Right ventricle myocardium superior (tissue), 1 donor: ENCODE data around the gene UPK3A. TPM values are rescaled to one million over a fixed set of nuclear protein-coding genes. Genes with fewer than 3 reads are reported as not detected.
A peak's percentile ranks its signal among the peaks of the same experiment; 100 is the strongest.

Experiments
- ATAC-seq: fragments of 200-7000 bp; cut with Tn5 transposase; one replicate; pipeline ENCODE4 v1.9.1; 2020; ENCODE audit warnings: mild to moderate bottlenecking; ENCODE audit not compliant: poor library complexity
- DNase-seq: peaks from one replicate; pipeline ENCODE4 v3.0.0-alpha.2; 2020
- intact Hi-C: fragments of 100-400 bp; cut with DNase I; formaldehyde crosslinking; loops from one replicate; pipeline ENCODE4 v1.11.2; 2022
- total RNA-seq: library from RNA; stranded (reverse); fragmentation: NEBNext Ultra II Directional; extraction: Animal tissue kit (Norgen Biotek cat#: 25700); gene quantifications from one replicate; pipeline ENCODE4 v1.2.1, GENCODE V29; 2021
- donor health status: DM: no; HTN: yes; CAD: no; lungs with severe emphysema.

Gene UPK3A
- total RNA-seq, 1 donor from 2014 or later, result 0.65 TPM

GRCh38 chr22:45298934-45299505 is 14.3 kb downstream of the UPK3A start:
- ATAC-seq (no peak), DNase-seq (no peak)
- intact Hi-C loops, result no loop called here

- intact Hi-C loops, result no loop called here
- ATAC-seq (no peak), DNase-seq (no peak)
These were observed 18.0 kb downstream of the UPK3A start for GRCh38 chr22:45302751-45303150.

DNA sequence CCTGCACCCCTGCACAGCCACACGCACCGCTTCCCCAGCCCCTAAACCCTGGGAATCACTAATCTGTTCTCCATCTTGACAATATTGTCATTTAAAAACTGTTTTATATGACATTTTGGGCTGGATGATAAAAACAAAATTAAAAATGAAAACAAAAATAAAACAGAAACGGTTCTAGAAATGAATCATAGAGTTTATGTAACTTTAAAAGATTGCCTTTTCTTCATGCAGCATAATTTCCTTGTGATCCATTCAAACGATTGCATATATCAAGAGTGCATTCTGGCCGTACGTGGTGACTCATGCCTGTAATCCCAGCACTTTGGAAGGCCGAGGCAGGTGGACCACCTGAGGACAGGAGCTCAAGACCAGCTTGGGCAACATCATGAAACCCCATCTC is 18.4 kb downstream of the UPK3A start:
- intact Hi-C loops, result no loop called here
- DNase-seq, result no peak
- no peak for ATAC-seq

- DNase-seq (no peak), ATAC-seq (no peak)
- intact Hi-C loops, result no loop called here
These were observed 20.2 kb downstream of the UPK3A start for GRCh38 chr22:45304971-45305370.

DNA sequence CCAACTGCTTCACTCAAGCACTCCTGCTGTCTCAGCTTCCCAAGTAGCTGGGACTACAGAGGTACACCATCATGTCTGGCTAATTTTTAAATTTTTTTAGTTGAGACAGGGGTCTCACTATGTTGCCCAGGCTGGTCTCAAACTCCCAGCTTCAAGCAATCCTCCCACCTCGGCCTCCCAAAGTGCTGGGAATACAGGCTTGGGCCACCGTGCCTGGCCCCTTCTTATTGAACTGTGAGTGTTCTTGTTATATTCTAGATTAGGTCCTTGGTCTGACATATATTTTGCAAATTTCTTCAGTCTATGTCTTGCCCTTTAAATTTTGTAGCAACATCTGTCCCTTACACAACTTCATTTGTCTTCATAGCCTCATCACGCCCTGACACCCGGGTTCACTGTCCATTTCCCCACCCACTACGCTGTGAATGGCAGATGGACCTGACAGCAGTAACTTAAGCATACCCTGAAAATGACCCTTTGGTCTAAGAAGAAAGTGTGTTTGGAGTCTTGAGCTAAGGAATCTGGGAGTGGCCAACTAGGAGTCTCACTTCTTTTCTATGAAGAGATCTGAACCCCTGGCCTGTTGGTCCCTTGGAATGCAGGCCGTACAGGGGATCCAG is 20.8 kb downstream of the UPK3A start:
- no peak for ATAC-seq
- intact Hi-C loops, result no loop called here

DNA sequence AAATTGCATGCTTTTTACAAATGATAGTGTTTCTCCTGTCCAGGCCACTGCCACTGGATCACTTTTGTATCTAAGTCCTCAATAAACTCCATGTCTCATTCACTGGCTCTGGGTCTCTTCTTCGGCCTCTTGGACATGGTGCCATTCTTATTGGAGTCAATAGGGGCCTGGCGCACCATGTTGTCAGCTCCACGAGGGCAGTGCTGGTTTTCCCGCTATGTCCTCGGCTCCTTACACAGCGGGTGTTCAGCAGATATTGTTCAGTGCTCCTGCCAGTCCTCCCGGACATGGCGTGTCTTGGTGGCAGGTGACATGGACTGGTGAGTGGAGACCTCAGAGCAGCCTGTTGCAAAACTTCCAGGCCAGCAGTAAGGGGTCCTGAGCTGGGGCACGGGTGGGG is 21.4 kb downstream of the UPK3A start:
- ATAC-seq (no peak), DNase-seq (no peak)
- intact Hi-C loops, result no loop called here

More for the DNA sequence above, 20.8 kb downstream of the UPK3A start:
- no peak for DNase-seq

- no peak for ATAC-seq
These were observed 23.7 kb downstream of the UPK3A start for GRCh38 chr22:45308391-45308956.

DNA sequence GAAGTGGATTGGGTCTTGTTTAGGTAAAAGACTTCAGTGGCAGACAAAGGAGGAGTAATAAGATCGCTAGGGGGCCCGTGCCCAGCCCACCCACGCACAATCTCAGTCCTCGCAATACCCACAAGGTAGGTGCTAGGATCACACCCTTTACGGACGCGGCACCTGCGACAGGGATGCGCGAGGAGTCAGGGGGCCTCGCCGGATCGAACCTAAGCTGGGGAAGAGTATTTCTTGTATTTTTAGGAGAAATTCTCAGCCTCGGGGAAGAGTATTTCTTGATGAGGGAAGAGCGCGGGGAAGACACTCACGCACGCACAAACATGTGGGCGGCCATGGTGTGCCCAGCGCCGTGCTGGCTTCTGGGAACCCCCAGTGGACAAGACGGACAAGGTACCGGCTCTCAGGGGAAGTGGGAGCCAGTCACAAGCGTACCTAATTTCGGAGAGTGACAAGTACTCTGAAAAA is 24.2 kb downstream of the UPK3A start:
- ATAC-seq, result no peak
- peak; percentile 54 for DNase-seq
- intact Hi-C loops, result no loop called here

More at GRCh38 chr22:45308391-45308956, 23.7 kb downstream of the UPK3A start:
- intact Hi-C loops, result no loop called here
- DNase-seq, result no peak

GRCh38 chr22:45309422-45310227 is 24.9 kb downstream of the UPK3A start, which contains the start of gene FAM118A:
FAM118A (plus strand) TSS chr22:45309934; CDS start chr22:45322380, 12,446 bp downstream.
- peak; percentile 95 for DNase-seq
- ATAC-seq, result peak; percentile 97
- intact Hi-C loops, result no loop called here

DNA sequence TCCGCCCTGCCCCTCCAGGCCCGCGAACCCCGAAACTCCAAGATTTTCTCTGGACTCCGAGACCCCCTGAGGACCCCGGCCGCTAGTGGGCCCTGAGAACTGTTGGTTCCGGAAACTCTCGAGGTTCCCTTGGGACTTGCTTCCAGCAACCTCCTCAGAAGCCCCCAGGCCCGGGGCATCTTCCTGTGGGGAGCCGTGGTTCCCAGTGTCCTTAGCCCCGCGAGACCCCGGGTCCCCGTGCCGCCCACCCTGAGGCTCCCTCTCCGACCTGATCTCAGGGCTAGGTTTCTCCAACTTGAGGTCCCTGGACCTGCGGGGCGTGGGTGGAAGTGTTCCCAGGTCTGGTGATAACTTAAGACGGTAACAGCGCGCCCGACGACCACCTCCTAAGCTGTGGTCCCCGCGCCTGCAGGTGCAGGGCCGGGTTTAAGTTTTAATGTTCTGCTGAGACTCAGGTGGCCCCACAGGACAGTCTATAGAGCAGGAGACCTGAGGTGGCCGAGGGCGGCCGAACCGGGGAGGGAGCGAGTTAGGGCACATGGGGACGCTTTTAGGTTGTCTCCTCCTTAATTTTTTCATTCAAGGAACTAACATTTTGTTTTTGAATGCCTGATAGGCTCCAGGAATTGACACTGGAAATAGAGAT is 25.7 kb downstream of the UPK3A start:
- intact Hi-C loops, result no loop called here
- no peak for ATAC-seq

GRCh38 chr22:45310977-45311531 is 26.3 kb downstream of the UPK3A start:
- no peak for DNase-seq

More for the DNA sequence above, 25.7 kb downstream of the UPK3A start:
- DNase-seq, result no peak

DNA sequence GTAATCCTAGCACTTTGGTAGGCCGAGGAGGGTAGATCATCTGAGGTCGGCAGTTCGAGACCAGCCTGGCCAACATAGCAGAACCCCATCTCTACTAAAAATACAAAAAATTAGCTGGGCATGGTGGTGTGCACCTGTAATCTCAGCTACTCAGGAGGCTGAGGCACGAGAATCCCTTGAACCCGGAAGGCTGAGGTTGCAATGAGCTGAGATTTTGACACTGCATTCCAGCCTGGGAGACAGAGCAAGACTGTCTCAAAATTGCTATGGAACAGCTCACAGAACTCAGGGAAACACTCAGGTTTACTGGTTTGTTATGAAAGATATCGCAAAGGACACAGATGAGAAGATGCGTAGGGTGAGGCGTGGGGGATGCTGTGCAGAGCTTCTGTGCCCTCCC is 27.7 kb downstream of the UPK3A start:
- no peak for ATAC-seq
- DNase-seq, result no peak
- intact Hi-C loops, result no loop called here

More at GRCh38 chr22:45310977-45311531, 26.3 kb downstream of the UPK3A start:
- intact Hi-C loops, result no loop called here
- no peak for ATAC-seq

GRCh38 chr22:45312856-45313255 is 28.1 kb downstream of the UPK3A start:
- intact Hi-C loops, result no loop called here
- ATAC-seq, result no peak

DNA sequence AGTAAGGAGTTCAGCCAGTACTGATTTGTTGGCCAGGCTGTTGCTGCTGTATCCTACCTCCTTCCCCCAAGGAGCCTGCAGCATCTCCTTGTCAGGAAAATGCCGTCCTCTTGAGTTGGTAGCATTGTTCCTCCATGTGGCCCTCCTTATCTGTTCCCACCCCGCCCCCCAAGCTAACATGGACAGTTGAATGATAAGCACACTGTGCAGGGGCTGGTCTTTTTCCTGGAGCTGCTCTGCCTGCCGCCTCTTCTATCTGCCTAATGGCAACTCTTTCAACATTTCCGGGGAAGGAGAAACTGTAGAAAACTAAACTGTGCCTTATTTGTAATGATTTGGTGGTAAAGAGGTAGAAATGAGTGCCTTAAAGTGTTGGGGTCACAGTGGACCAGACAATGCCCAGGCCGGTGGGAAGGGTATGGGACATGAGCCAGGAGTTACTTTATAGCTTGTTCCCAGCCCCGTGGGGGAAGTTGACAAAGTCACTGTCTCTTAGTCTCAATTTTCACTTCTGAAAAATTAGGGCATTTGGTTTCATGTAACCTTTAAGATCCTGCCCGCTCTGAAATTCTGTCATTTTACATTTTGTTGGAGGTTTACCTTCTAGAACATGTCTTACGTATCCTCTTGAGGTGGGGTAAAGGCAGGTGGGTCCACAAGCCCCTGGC is 29.4 kb downstream of the UPK3A start:
- DNase-seq, result no peak
- intact Hi-C loops, result no loop called here
- ATAC-seq, result no peak

More at GRCh38 chr22:45312856-45313255, 28.1 kb downstream of the UPK3A start:
- no peak for DNase-seq

DNA sequence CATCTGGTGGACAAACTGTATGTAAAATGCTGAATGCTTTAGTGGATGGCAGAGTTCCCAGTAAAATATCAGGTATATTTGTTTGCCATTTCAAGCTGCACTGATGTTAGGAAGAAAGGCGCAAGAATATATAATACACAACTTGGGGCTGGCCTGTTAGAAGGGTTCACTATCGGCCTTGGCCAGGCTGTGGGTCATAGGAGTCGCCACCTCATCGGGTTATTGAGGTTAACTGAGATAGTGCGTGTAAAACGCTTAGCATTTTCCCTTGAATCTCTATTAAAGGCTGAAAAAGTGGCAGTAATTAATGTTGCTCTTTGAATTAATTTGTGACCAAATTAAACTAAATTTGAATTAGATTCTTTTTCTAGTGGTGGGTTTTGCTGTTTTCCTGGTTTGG is 30.0 kb downstream of the UPK3A start:
- intact Hi-C loops, result no loop called here
- ATAC-seq (no peak), DNase-seq (no peak)

GRCh38 chr22:45316796-45317526 is 32.2 kb downstream of the UPK3A start:
- intact Hi-C loops, result no loop called here
- no peak for DNase-seq
- no peak for ATAC-seq

- ATAC-seq, result peak; percentile 75
- intact Hi-C loops, result no loop called here
- DNase-seq, result peak; percentile 78
These were observed 32.9 kb downstream of the UPK3A start for GRCh38 chr22:45317551-45318167.
